NCI-H1436 treated with DMSO at 0.1 percent for 48 hours (cell line): ENCODE data around the gene USE1.

ENCODE experiments used
- DNase-seq: peaks from one replicate; lab custom pipeline; 2025; lab: John Stamatoyannopoulos, UW

USE1 gene

GRCh38 chr19:17259118-17259780 is 44.1 kb downstream of the USE1 start:
- DNase-seq: no peak

GRCh38 chr19:17259934-17260333 is 44.8 kb downstream of the USE1 start:
- DNase-seq: no peak

GRCh38 chr19:17260842-17261325 is 45.7 kb downstream of the USE1 start:
- DNase-seq: peak; percentile 37

- DNase-seq: no peak
These were observed 47.4 kb downstream of the USE1 start for GRCh38 chr19:17262557-17262956.

GRCh38 chr19:17263712-17264640 is 48.8 kb downstream of the USE1 start:
- DNase-seq: no peak

GRCh38 chr19:17264641-17264979 is 49.5 kb downstream of the USE1 start, which contains the start of gene USHBP1:
Gene USHBP1, minus strand, starts transcription at chr19:17264745. Its CDS starts 446 bp downstream, at chr19:17264299.
- DNase-seq: no peak

GRCh38 chr19:17266026-17266425 is 50.9 kb downstream of the USE1 start:
- DNase-seq: no peak

- DNase-seq: no peak
These were observed 51.4 kb downstream of the USE1 start for GRCh38 chr19:17266589-17266974.

- DNase-seq: peak; percentile 98
These were observed 52.0 kb downstream of the USE1 start, which contains the start of gene BABAM1 for GRCh38 chr19:17266975-17267788. Gene BABAM1, plus strand, starts transcription at chr19:17267443. Its CDS starts 1,364 bp downstream, at chr19:17268807.

GRCh38 chr19:17268754-17269153 is 53.6 kb downstream of the USE1 start:
- DNase-seq: no peak
